SK-N-SH (cell line): Measurements from ENCODE around the gene BABAM1. TPM values are rescaled to one million over a fixed set of nuclear protein-coding genes. Genes with fewer than 3 reads are reported as not detected.

Source experiments
- CTCF ChIA-PET: fragments of 300-600, 350-600 bp; formaldehyde crosslinking; extraction: SDS; loops from one replicate; lab custom pipeline; 2021; lab: Yijun Ruan, JAX
- POLR2A ChIA-PET: fragments of 350-600 bp; sonication (Branson Sonifier 250); formaldehyde crosslinking; extraction: SDS; loops from one replicate; lab custom pipeline; 2020; ENCODE audit warnings: antibody characterized with exemption, inconsistent platforms; lab: Yijun Ruan, JAX
- DNase-seq: peaks from one replicate; pipeline ENCODE4 v3.0.0; 2012
- H2AFZ ChIP-seq: fragments of 200-600 bp; sonication (generic); 2 replicates; pipeline ENCODE4 v1.8.1; 2016; ENCODE audit warnings: antibody characterized with exemption, mild to moderate bottlenecking, low read depth
- H3F3A ChIP-seq: fragments of 200-600 bp; sonication (generic); replicated peaks from 2 replicates; pipeline ENCODE3; 2016; ENCODE audit warnings: antibody characterized with exemption, mild to moderate bottlenecking; ENCODE audit not compliant: insufficient read depth
- H3K27ac ChIP-seq, 2 experiments: fragments of 200-500 bp in 1 of 2; fragments of 200-600 bp in 1 of 2; sonication (Bioruptor generic) in 1 of 2; sonication (generic), shearing (Covaris generic) in 1 of 2; 2 replicates each; pipeline versions ENCODE4 v1.5.1 to v1.6.1; 2014 to 2016; ENCODE audit warnings: low read depth in 2 of 2, inconsistent platforms in 1 of 2, low read length in 1 of 2, mild to moderate bottlenecking in 1 of 2, mixed read lengths in 1 of 2
- H3K27me3 ChIP-seq: fragments of 200-600 bp; sonication (generic), shearing (Covaris generic); 2 replicates; pipeline ENCODE4 v1.6.1; 2016; ENCODE audit warnings: mixed run types; ENCODE audit not compliant: insufficient read depth
- H3K36me3 ChIP-seq, 2 experiments: fragments of 200-500 bp in 1 of 2; fragments of 200-600 bp in 1 of 2; sonication (Bioruptor generic) in 1 of 2; sonication (generic) in 1 of 2; replicated peaks in 1 of 2; 2 replicates each; pipeline versions ENCODE3 to v1.5.1; 2014 to 2016; ENCODE audit warnings: low read length in 1 of 2, mild to moderate bottlenecking in 1 of 2; ENCODE audit not compliant: insufficient read depth in 2 of 2, control insufficient read depth in 1 of 2
- H3K4me1 ChIP-seq, 2 experiments: fragments of 200-500 bp in 1 of 2; fragments of 200-600 bp in 1 of 2; sonication (Bioruptor generic) in 1 of 2; sonication (generic), shearing (Covaris generic) in 1 of 2; 2 replicates each; pipeline versions ENCODE4 v1.5.1 to v1.6.1; 2014 to 2016; ENCODE audit warnings: low read depth in 1 of 2, low read length in 1 of 2, mixed run types in 1 of 2; ENCODE audit not compliant: insufficient read depth in 2 of 2, control insufficient read depth in 1 of 2
- H3K4me2 ChIP-seq: fragments of 200-600 bp; sonication (generic), shearing (Covaris generic); 2 replicates; pipeline ENCODE4 v1.6.1; 2017; ENCODE audit warnings: mixed run types
- H3K4me3 ChIP-seq, 2 experiments: fragments of 200-500 bp in 1 of 2; fragments of 200-600 bp in 1 of 2; sonication (Bioruptor generic) in 1 of 2; sonication (generic), shearing (Covaris generic) in 1 of 2; 2 replicates each; pipeline versions ENCODE4 v1.5.1 to v1.8.1; 2014 to 2016; ENCODE audit warnings: low read depth in 2 of 2, inconsistent platforms in 1 of 2, low read length in 1 of 2, mild to moderate bottlenecking in 1 of 2, mixed read lengths in 1 of 2, moderate library complexity in 1 of 2
- H3K79me2 ChIP-seq: fragments of 200-600 bp; sonication (generic); 2 replicates; pipeline ENCODE4 v1.8.1; 2017; ENCODE audit warnings: mild to moderate bottlenecking; ENCODE audit not compliant: insufficient read depth
- H3K9ac ChIP-seq: fragments of 200-600 bp; sonication (generic); 2 replicates; pipeline ENCODE4 v1.6.1; 2017; ENCODE audit warnings: mixed run types
- H3K9me2 ChIP-seq: fragments of 200-600 bp; sonication (generic); 2 replicates; pipeline ENCODE4 v1.6.1; 2017; ENCODE audit warnings: mixed run types
- H3K9me3 ChIP-seq: fragments of 200-600 bp; sonication (generic); 2 replicates; pipeline ENCODE4 v1.6.1; 2017; ENCODE audit warnings: mixed run types, mild to moderate bottlenecking, moderate library complexity
- H4K20me1 ChIP-seq: fragments of 200-600 bp; sonication (generic); 2 replicates; pipeline ENCODE4 v1.6.1; 2017; ENCODE audit warnings: mild to moderate bottlenecking, mixed run types; ENCODE audit not compliant: insufficient read depth
- CHD2 ChIP-seq: fragments of 150-350 bp; IDR thresholded peaks from 2 replicates; pipeline ENCODE4 v1.6.1; 2018; ENCODE audit warnings: low read length; ENCODE audit not compliant: partially characterized antibody
- WGBS: methylation state at CpG from one replicate; pipeline ENCODE4 v1.1.6; 2017; ENCODE audit warnings: low lambda C conversion rate; 5-methylcytosine and 5-hydroxymethylcytosine counted together
- polyA plus RNA-seq, 3 experiments: library from polyadenylated mRNA; depleted of rRNA; stranded (reverse); fragments of >200 nt; gene quantifications; 2 replicates each; pipeline ENCODE4 v1.2.3, GENCODE V29; 2012

BABAM1 gene
- polyA plus RNA-seq, 1 of the 3 experiments (the other 2 are of a cell fraction) = 192 TPM

DNA sequence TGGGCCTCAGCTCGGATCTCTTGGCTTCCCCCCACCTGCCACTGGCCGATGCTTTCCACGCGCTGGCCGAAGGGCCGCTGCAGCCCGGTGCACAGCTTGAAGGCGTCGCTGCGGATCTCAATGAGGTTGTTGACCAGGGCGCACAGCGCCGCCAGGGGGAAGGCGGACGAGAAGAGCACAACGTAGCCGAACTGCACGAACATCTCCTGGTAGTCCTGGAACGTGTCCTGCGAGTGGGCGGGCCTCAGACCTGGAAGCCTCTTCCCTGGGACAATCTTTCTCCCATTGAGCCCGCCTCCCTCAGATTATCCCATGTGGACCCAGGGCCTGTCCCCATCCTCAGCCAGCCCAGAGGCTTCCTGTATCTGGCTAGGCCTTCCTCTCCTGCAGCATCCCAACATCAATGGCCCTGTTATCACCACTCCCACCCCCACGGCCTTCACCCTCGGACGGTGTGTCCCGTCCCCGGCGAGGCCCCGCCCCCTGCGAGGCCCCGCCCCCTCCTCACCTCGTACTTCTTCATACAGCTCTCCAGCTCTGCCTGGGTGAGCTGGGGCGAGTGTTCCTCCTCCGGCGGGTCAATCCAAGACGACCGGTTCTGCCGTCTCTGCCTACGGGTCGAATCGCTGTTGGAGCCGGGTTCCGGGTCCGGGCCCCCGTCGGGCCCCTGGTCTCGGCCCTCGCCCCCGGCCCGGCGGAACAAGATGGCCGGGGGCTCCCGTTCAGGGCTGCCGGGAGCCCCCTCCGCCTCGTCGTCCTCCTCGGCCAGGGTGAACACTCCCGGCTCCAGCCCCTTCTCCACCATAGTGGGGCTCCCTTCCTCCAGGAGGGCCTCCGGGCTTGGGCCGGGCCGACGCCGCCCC, 60.6 kb downstream of the BABAM1 start:
- TF ChIP-seq CHD2 = no peak
- ChIA-PET CTCF (interaction anchor here (1.3 kb wide), 1 partner anchor 16 kb away, joined by 4 read pairs; no protein-coding TSS in a partner anchor), POLR2A (interaction anchor here (1.1 kb wide), 1 partner anchor 19 kb away, joined by 4 read pairs; the partner anchor contains the start of gene DDA1)
- Histone ChIP-seq H3K27me3 (no peaks in the 10 kb centered on the region), H2AFZ (no peak overlapping the region), H3K79me2 (no peaks in the 10 kb centered on the region), H3K9me3 (no peaks in the 10 kb centered on the region), H3K36me3 (peaks cover 0 to 13% of the 10 kb centered on the region in 2 experiments), H3K9ac (no peak overlapping the region), H4K20me1 (no peaks in the 10 kb centered on the region), H3K4me1 (peaks cover 0 to 2% of the 10 kb centered on the region in 2 experiments; a peak in 1 of 4 replicates), H3F3A (peaks cover 2% of the 10 kb centered on the region), H3K27ac (no peak overlapping the region), H3K4me2 (no peak overlapping the region), H3K4me3 (no peak overlapping the region), H3K9me2 (no peaks in the 10 kb centered on the region)
- peak; percentile 85 for DNase-seq
- 76% methylated on average over 32 of the region's 64 CpGs for WGBS

Other genes with a start within 250 kb of the BABAM1 start
- gene CPAMD8, start 240.6 kb upstream of the BABAM1 start, polyA plus RNA-seq (2012; rRNA removed) = 1.0 and 1.2 TPM in 2 replicates
- gene HAUS8, start 192.0 kb upstream of the BABAM1 start, polyA plus RNA-seq (2012; rRNA removed) = 7.4 and 9.6 TPM in 2 replicates
- gene MYO9B, start 191.7 kb upstream of the BABAM1 start, polyA plus RNA-seq (2012; rRNA removed) = 28.4 and 37.6 TPM in 2 replicates
- gene USE1, start 52.1 kb upstream of the BABAM1 start, polyA plus RNA-seq (2012; rRNA removed) = 63.9 and 81.8 TPM in 2 replicates
- gene OCEL1, start 41.2 kb upstream of the BABAM1 start, polyA plus RNA-seq (2012; rRNA removed) = 9.1 and 9.8 TPM in 2 replicates
- gene NR2F6, start 21.5 kb upstream of the BABAM1 start, polyA plus RNA-seq (2012; rRNA removed) = 31.7 and 37.3 TPM in 2 replicates
- gene USHBP1, start 2.7 kb upstream of the BABAM1 start, polyA plus RNA-seq (2012; rRNA removed) = 0.03 and 0.05 TPM in 2 replicates
- gene ANKLE1, start 14.5 kb downstream of the BABAM1 start, polyA plus RNA-seq (2012; rRNA removed) = 2.2 and 2.6 TPM in 2 replicates
- gene ABHD8, start 36.0 kb downstream of the BABAM1 start, polyA plus RNA-seq (2012; rRNA removed) = 10.6 and 11.1 TPM in 2 replicates
- gene MRPL34, start 38.4 kb downstream of the BABAM1 start, polyA plus RNA-seq (2012; rRNA removed) = 61.4 and 72.9 TPM in 2 replicates
- gene DDA1, start 42.1 kb downstream of the BABAM1 start, polyA plus RNA-seq (2012; rRNA removed) = 112 and 135 TPM in 2 replicates
- 5.0 and 7.8 TPM in 2 replicates for gene ANO8, start 67.4 kb downstream of the BABAM1 start, polyA plus RNA-seq (2012; rRNA removed)
- gene GTPBP3, start 70.1 kb downstream of the BABAM1 start, polyA plus RNA-seq (2012; rRNA removed) = 21.6 and 22.4 TPM in 2 replicates
- gene PLVAP, start 109.9 kb downstream of the BABAM1 start, polyA plus RNA-seq (2012; rRNA removed) = not detected in 2 replicates
- not detected in 2 replicates for gene CCDC194, start 126.8 kb downstream of the BABAM1 start, polyA plus RNA-seq (2012; rRNA removed)
- gene BST2, start 138.2 kb downstream of the BABAM1 start, polyA plus RNA-seq (2012; rRNA removed) = 5.7 and 5.9 TPM in 2 replicates
- 63.0 and 63.9 TPM in 2 replicates for gene MVB12A, start 152.6 kb downstream of the BABAM1 start, polyA plus RNA-seq (2012; rRNA removed)
- gene TMEM221, start 181.2 kb downstream of the BABAM1 start, polyA plus RNA-seq (2012; rRNA removed) = 0.41 and 0.62 TPM in 2 replicates
- not detected in 2 replicates for gene NXNL1, start 193.5 kb downstream of the BABAM1 start, polyA plus RNA-seq (2012; rRNA removed)
- 15.0 and 16.8 TPM in 2 replicates for gene SLC27A1, start 203.1 kb downstream of the BABAM1 start, polyA plus RNA-seq (2012; rRNA removed)
- gene PGLS, start 244.2 kb downstream of the BABAM1 start, polyA plus RNA-seq (2012; rRNA removed) = 59.9 and 73.3 TPM in 2 replicates